Central memory CD4-positive, alpha-beta T cell (primary cell): Measurements from ENCODE around the gene ACOXL.

Source experiments
- DNase-seq: peaks from one replicate; pipeline ENCODE4 v3.0.0; 2022

Gene ACOXL

DNA sequence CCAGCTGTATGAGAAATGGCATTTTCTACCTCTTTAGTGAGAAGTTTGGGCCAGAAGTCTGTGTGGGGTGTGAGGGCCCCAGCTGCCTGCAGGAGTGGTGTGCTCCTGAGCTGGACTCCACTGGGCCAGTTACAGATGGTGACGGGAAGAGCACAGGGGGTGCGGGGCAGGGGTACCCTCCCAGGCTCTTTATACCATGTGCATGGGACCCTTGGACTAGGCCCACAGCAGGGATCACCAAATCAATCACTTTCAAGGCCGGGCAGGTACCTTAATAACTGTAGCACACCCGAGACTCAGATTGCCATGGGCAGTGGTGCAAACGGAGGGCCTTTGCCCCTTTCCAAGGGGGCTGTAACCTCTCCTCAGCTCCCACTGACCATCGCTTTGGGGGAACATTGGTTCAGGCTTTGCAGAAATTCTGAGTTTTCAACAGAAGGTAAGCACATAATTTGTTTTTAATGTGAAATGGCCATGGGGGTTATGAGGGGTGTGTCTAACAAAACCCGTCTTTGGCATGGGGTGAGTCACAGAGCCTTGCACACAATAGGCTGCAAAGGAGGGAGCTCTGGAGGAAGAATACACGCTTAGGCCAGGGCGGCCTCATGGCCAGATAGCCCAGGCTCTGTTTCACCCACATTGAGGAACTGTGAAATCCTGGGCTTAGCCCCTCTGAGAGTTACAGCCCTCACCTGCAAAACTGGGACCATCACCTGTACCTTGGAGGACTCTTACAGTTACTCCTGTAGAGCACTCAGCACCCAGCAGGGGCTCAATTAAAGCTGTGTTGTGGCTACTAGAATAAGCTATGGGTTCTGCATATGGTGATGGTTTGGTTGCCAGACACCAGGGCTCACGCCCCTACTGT is 247.3 kb downstream of the ACOXL start:
- DNase-seq = no peak

GRCh38 chr2:110980339-110981062 is 248.1 kb downstream of the ACOXL start:
- no peak for DNase-seq

- no peak for DNase-seq
Observed at GRCh38 chr2:110983133-110983532, 250.8 kb downstream of the ACOXL start.

DNA sequence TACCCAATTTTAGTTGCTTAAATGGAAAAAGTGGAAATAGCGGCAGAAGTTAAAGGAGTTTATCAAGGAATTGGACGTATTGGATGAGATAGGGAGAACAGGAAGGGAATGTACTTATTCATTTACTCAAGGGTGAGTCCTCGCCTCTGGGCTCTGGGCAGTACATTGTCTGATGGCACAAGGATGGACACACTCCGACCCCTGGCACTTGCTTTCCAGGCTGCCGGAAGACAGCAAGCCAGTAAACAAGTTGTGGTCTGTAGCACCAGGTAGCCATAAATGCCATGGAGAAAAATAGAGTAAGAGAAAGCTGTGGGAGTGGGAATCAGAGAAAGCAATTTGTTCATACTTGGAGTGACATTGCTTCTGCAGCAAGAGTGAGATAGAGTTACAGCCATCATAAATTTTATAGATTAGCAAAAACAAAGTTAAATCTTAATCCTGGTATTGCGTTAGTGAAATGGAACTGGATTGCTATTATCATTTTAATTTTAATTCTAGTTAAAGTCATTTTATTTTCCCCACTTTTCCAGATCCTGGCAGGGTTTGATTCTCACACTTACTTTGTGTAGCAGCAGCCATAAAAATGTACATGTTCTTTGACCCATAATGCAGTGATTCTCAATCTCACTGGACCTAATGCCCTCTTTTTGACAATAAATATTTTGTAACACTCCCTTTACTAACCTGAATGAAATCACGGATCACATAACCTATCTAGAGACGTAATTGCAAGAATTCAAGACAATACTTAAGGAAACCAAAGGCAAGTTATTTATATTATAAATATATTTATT is 252.5 kb downstream of the ACOXL start:
- DNase-seq = no peak

DNA sequence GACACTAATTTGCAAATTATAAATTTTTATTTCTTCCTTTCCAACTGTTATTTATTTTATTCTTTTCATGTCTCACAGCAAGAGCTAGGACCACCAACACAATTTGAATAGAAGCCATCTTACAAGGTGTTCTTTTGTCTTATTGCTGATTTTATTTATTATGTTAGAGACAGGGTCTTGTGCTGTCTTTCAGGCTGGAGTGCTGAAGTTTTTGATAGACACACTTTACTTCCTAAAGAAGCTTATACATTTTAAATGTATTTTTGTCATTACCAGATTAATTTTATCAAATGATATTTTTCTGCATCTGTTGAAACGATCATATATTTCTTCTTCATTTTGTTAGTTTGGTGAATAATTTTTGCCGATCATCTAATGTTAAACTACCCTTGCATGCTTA is 258.1 kb downstream of the ACOXL start:
- no peak for DNase-seq

- DNase-seq = no peak
Observed at GRCh38 chr2:110991911-110992310, 259.5 kb downstream of the ACOXL start.

GRCh38 chr2:110992886-110993285 is 260.5 kb downstream of the ACOXL start:
- no peak for DNase-seq

GRCh38 chr2:110993557-110994231 is 261.3 kb downstream of the ACOXL start:
- no peak for DNase-seq

- no peak for DNase-seq
Observed at GRCh38 chr2:110994250-110994961, 262.0 kb downstream of the ACOXL start.

- DNase-seq = no peak
Observed at GRCh38 chr2:110995911-110996310, 263.5 kb downstream of the ACOXL start.

- DNase-seq = no peak
Observed at GRCh38 chr2:110997331-110998045, 265.1 kb downstream of the ACOXL start.

- DNase-seq = no peak
Observed at GRCh38 chr2:110998311-110998710, 265.9 kb downstream of the ACOXL start.

DNA sequence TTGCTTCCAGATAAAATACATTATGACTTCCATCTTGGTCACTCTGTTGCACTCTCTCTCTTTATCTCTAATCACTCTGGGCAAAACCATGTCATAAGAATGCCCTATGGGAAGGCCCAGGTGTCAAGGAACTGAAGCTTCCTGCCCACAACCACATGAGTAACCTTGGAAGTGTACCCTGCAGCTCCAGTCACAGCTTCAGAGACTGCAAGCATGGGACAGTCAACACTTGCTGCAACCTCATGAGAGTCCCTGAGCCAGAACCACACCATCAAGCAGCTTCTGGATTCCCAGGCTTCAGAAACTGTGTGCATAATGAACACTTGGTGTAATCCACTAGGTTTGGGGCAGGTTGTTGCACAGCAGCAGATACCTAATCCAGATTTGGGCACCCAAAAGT is 267.3 kb downstream of the ACOXL start:
- DNase-seq = no peak

- no peak for DNase-seq
Observed at GRCh38 chr2:111005307-111005706, 272.9 kb downstream of the ACOXL start.

- DNase-seq = no peak
Observed at GRCh38 chr2:111005821-111006220, 273.4 kb downstream of the ACOXL start.

DNA sequence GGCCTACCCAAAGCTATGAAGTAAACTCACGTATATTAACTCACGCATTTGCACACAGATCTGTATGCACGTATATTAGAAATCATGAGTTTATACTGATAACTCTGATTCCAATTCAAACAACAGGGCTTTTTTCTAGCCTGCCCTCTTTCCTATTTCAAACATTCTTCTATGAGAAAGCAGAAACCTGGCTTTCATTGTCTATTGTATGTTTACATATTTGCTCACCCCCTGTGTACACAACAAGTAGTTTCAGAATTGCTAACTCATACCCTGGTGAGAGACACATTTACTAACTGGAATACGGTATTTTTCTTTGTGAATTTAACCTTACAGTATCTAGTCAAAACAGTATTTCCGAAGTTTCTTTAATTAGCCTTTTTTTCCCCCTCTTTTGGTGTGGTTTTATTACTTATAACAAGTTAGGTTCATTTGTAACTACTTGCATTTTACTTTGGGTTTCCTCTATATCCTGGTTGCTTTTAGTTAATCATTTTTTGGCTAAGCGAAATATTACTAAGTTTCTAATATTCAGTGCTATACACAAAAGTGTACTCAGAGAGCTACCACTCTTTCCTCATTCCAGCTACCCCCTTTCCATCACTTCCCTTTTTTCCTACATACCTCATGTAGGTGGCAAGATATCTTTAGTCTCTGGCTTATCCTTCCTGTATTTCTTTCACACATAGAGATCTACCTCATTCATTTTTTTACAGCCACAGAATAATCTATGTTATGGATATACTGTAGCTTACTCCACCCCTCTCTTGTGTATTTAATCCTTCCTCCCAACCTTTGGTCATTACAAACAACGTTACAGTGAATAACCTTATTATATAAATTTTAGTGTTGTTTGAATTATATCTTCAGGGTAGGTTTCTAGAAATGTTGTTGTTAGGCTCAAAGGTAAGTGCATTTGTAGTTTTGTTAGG is 275.6 kb downstream of the ACOXL start:
- DNase-seq = no peak

DNA sequence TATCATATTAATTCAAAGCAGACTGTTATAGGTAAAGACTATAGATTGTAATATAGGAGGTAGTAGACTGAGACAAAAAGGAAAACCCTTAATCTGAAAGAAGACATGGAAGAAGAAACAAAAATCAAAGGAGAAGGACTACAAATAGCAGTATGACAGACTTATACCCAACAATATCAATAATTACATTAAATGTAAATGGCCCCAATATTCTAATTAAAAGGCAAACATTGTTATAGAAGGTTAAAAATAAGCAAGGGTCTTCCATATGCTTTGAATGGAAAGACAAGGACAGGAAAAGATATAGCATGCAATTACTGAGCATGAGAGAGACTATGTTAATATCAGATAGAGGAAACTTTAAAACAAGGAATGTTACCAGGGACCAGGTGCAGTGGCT is 278.8 kb downstream of the ACOXL start:
- DNase-seq = no peak

GRCh38 chr2:111015283-111015995 is 283.1 kb downstream of the ACOXL start:
- no peak for DNase-seq

DNA sequence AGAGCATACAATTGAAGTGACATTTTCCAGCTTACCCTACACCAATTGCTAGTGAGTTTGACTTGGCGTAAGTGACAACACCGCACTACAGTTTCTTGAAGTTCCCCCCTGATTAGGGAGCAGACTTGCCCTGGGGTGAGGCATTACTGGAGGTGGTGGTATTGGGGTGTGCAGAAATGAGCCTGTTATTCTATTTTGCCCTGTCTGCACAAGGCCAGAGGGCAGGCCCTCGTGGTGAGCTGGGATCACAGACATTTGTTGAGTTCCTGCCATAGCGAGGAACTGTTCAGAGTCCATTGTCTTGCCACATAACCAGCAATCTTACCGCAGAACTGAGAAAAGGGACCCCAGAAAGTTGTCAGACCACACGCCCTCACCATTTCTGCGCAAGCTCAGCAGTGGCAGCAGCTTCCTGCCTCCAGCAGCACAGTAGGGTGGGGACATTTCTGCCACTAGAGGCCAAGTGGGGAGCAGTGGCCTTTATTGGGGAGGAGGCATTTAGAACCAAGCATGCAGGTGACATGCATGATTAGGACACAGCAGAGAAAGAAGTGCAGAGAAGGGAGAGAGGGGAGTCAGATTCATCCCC is 284.8 kb downstream of the ACOXL start:
- DNase-seq = no peak
